HG03575 (cell line): Measurements from ENCODE around the gene CHMP3.
"Not testable (repeated sequence)": the region's sequence is repeated elsewhere in the genome, so short reads cannot be mapped to it uniquely, and the experiment has no call there.

Experiments used
- ATAC-seq: cut with Tn5 transposase; IDR thresholded peaks from one replicate; pipeline ENCODE4 v1.9.1; 2021; ENCODE audit not compliant: unreplicated experiment, insufficient number of reproducible peaks, low FRiP score; ENCODE audit errors: extremely low read depth

The CHMP3 gene

GRCh38 chr2:86562922-86563649 lies at the start of gene CHMP3:
TSS of gene CHMP3 (minus strand) at chr2:86563443. CDS start at chr2:86563348, 95 bp downstream.
- ATAC-seq, result peak; percentile 70

GRCh38 chr2:86610871-86611270 lies 47.6 kb upstream of the CHMP3 start:
- ATAC-seq, result no peak

- no peak for ATAC-seq
These were observed 45.7 kb upstream of the CHMP3 start for GRCh38 chr2:86608832-86609410.

- ATAC-seq, result no peak
These were observed 40.7 kb upstream of the CHMP3 start for GRCh38 chr2:86603905-86604304.

GRCh38 chr2:86598966-86599365 lies 35.7 kb upstream of the CHMP3 start:
- ATAC-seq, result no peak

GRCh38 chr2:86596118-86596517 lies 32.9 kb upstream of the CHMP3 start:
- no peak for ATAC-seq

GRCh38 chr2:86593266-86593665 lies 30.0 kb upstream of the CHMP3 start:
- no peak for ATAC-seq

GRCh38 chr2:86592547-86593230 lies 29.4 kb upstream of the CHMP3 start:
- ATAC-seq, result no peak

- not testable (repeated sequence) for ATAC-seq
These were observed 26.5 kb upstream of the CHMP3 start for GRCh38 chr2:86589701-86590100.

- ATAC-seq, result no peak
These were observed 21.1 kb upstream of the CHMP3 start for GRCh38 chr2:86584151-86584913.

- ATAC-seq, result no peak
These were observed 17.3 kb upstream of the CHMP3 start for GRCh38 chr2:86580560-86580959.

GRCh38 chr2:86577817-86578456 lies 14.7 kb upstream of the CHMP3 start:
- no peak for ATAC-seq

GRCh38 chr2:86570059-86570458 lies 6.8 kb upstream of the CHMP3 start:
- no peak for ATAC-seq

GRCh38 chr2:86566821-86567190 lies 3.6 kb upstream of the CHMP3 start:
- no peak for ATAC-seq

GRCh38 chr2:86566158-86566820 lies 3.0 kb upstream of the CHMP3 start:
- no peak for ATAC-seq

- ATAC-seq, result no peak
These were observed 413 bp upstream of the CHMP3 start for GRCh38 chr2:86563650-86564061.

- no peak for ATAC-seq
These were observed 740 bp downstream of the CHMP3 start for GRCh38 chr2:86562485-86562921.

- ATAC-seq, result no peak
These were observed 5.4 kb downstream of the CHMP3 start for GRCh38 chr2:86557836-86558235.

- ATAC-seq, result no peak
These were observed 6.7 kb downstream of the CHMP3 start for GRCh38 chr2:86556508-86556907.
